Measurements from ENCODE around the gene SEMA4D.

SEMA4D gene

GRCh38 chr9:89529243-89530035, 31.5 kb upstream of the SEMA4D start:
- TF ChIP-seq, protein P1, sequence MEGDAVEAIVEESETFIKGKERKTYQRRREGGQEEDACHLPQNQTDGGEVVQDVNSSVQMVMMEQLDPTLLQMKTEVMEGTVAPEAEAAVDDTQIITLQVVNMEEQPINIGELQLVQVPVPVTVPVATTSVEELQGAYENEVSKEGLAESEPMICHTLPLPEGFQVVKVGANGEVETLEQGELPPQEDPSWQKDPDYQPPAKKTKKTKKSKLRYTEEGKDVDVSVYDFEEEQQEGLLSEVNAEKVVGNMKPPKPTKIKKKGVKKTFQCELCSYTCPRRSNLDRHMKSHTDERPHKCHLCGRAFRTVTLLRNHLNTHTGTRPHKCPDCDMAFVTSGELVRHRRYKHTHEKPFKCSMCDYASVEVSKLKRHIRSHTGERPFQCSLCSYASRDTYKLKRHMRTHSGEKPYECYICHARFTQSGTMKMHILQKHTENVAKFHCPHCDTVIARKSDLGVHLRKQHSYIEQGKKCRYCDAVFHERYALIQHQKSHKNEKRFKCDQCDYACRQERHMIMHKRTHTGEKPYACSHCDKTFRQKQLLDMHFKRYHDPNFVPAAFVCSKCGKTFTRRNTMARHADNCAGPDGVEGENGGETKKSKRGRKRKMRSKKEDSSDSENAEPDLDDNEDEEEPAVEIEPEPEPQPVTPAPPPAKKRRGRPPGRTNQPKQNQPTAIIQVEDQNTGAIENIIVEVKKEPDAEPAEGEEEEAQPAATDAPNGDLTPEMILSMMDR (conservative IDR thresholded peaks at IDR 0.05; ENCODE audit: low read depth, low read length) = no peak
- no peak overlapping the region for H3K4me3 ChIP-seq (ENCODE audit: low read depth, low read length)
- no peak for DNase-seq (ENCODE audit: low read depth)

DNA sequence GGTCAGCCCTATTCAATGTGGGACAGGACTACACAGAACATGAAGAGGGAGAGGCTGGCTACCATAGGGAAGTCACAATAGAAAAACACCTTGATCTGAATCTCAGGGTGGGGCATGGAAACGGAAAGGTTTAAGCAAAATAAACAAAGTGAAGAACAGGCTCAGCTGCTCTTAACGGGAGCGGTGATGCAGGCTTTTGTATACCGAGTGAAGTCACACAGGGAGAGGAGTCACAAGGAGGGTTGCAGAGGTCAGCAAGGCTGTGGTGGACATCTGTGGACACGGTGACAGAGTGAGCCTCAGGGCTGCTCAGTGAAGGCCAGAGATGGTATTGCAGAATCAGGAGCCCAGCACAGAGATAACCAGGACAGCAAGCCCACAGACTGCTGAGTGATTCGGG, 30.6 kb upstream of the SEMA4D start:
- no peak for DNase-seq (ENCODE audit: low read depth)
- no peak overlapping the region for H3K4me3 ChIP-seq (ENCODE audit: low read depth, low read length)
- TF ChIP-seq, protein P1 (conservative IDR thresholded peaks at IDR 0.05; ENCODE audit: low read depth, low read length) = no peak

DNA sequence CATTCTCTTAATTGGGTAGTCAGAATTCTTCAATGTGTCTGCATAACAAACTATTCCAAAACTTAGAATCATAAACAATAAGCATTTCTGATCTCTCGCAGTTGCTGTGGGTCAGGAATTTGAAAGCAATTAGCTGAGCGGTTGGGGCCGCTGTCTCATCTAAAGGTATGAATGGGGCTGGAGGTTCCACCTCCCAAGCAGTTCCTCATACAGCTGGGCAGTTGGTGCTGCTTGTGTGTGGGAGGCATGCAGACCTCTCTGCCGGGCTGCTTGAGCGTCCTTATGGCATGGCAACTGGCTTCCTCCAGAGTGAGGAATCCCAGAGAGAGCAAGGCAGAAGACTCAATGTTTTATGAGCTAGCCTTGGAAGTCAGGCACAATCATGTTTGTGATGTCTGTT, 30.2 kb upstream of the SEMA4D start:
- no peak for DNase-seq (ENCODE audit: low read depth)
- TF ChIP-seq, protein P1 (conservative IDR thresholded peaks at IDR 0.05; ENCODE audit: low read depth, low read length) = no peak
- no peak overlapping the region for H3K4me3 ChIP-seq (ENCODE audit: low read depth, low read length)

- no peak for DNase-seq (ENCODE audit: low read depth)
- H3K4me3 ChIP-seq (ENCODE audit: low read depth, low read length) = no peak overlapping the region
- TF ChIP-seq, protein P1 (conservative IDR thresholded peaks at IDR 0.05; ENCODE audit: low read depth, low read length) = no peak
These were observed 29.2 kb upstream of the SEMA4D start for GRCh38 chr9:89527084-89527483.

GRCh38 chr9:89526667-89527066, 28.8 kb upstream of the SEMA4D start:
- H3K4me3 ChIP-seq (ENCODE audit: low read depth, low read length) = no peak overlapping the region
- no peak for DNase-seq (ENCODE audit: low read depth)
- TF ChIP-seq, protein P1 (conservative IDR thresholded peaks at IDR 0.05; ENCODE audit: low read depth, low read length) = no peak

GRCh38 chr9:89525446-89526374, 27.8 kb upstream of the SEMA4D start:
- DNase-seq (ENCODE audit: low read depth) = no peak
- no peak overlapping the region for H3K4me3 ChIP-seq (ENCODE audit: low read depth, low read length)
- TF ChIP-seq, protein P1 (conservative IDR thresholded peaks at IDR 0.05; ENCODE audit: low read depth, low read length) = no peak

Measured in choroid plexus epithelial cell (primary cell).